ENCODE data around the gene RYR2.

DNA sequence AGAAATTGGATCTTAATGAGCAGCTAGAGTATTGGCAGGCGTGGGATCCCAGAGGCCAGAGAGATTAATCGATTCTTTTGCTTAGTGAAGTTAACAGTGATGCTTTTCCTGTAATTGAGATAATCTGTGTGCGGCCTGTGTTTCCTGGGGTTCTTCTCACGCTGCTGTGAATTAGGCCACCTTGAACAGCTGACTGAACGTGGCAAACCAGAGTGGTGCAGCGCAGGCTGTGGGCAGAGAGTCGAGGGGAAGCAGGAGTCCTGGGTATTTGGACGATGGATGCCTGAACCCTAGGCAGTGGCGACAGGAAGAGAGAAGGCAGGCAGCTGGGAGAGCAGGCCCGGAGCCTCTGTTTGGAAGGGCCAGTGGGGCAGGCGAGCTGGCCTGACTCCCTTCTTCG lies 51.7 kb downstream of the RYR2 start:
- no peak for TF ChIP-seq GATA3 (IDR thresholded peaks at IDR 0.05; ENCODE audit: low read depth, low read length)
- no peak for TF ChIP-seq GATA2 (IDR thresholded peaks at IDR 0.05; ENCODE audit: low read depth, low read length)

Measured in SH-SY5Y (cell line).